OCI-LY1 (cell line): Measurements from ENCODE around the gene CFAP74.

ENCODE experiments used
- H2AFZ ChIP-seq: fragments of 200-600 bp; sonication (generic), shearing (Covaris generic); 2 replicates; pipeline ENCODE4 v1.6.0; 2014; ENCODE audit warnings: antibody characterized with exemption, mild to moderate bottlenecking, low read length
- H3F3A ChIP-seq: fragments of 200-600 bp; sonication (generic), shearing (Covaris generic); 2 replicates; pipeline ENCODE4 v1.6.0; 2014; ENCODE audit warnings: mild to moderate bottlenecking, antibody characterized with exemption, low read length, moderate library complexity; ENCODE audit not compliant: insufficient read depth
- H3K27ac ChIP-seq: fragments of 200-600 bp; sonication (generic); 2 replicates; pipeline ENCODE4 v1.5.1; 2014; ENCODE audit warnings: low read length, mixed run types, mild to moderate bottlenecking, low read depth; ENCODE audit not compliant: poor library complexity, severe bottlenecking
- H3K27me3 ChIP-seq: fragments of 200-600 bp; sonication (generic); 2 replicates; pipeline ENCODE4 v1.6.0; 2014; ENCODE audit warnings: antibody characterized with exemption, mild to moderate bottlenecking, low read length, moderate library complexity; ENCODE audit not compliant: insufficient read depth
- H3K36me3 ChIP-seq: fragments of 200-600 bp; sonication (generic); 2 replicates; pipeline ENCODE4 v1.6.1; 2014; ENCODE audit warnings: mild to moderate bottlenecking, antibody characterized with exemption, low read length, moderate library complexity, mixed read lengths; ENCODE audit not compliant: insufficient read depth
- H3K4me1 ChIP-seq: fragments of 200-600 bp; sonication (generic); 2 replicates; pipeline ENCODE4 v1.5.1; 2014; ENCODE audit warnings: mild to moderate bottlenecking, low read length, moderate library complexity; ENCODE audit not compliant: insufficient read depth, severe bottlenecking
- H3K4me2 ChIP-seq: fragments of 200-600 bp; sonication (generic), shearing (Covaris generic); 2 replicates; pipeline ENCODE4 v1.6.1; 2014; ENCODE audit warnings: low read length
- H3K4me3 ChIP-seq: fragments of 200-600 bp; sonication (generic); 2 replicates; pipeline ENCODE4 v1.5.1; 2014; ENCODE audit warnings: low read length, low read depth, mild to moderate bottlenecking, mixed read lengths; ENCODE audit not compliant: poor library complexity, severe bottlenecking
- H3K79me2 ChIP-seq: fragments of 200-600 bp; shearing (Covaris generic); 2 replicates; pipeline ENCODE4 v1.6.1; 2016; ENCODE audit warnings: mixed run types, low read length, mixed read lengths; ENCODE audit not compliant: insufficient read depth
- H3K9ac ChIP-seq: fragments of 200-600 bp; sonication (generic), shearing (Covaris generic); 2 replicates; pipeline ENCODE4 v1.6.1; 2014; ENCODE audit warnings: mild to moderate bottlenecking, low read length, mixed read lengths
- H3K9me2 ChIP-seq: fragments of 200-600 bp; sonication (generic), shearing (Covaris generic); 2 replicates; pipeline ENCODE4 v1.6.1; 2014; ENCODE audit warnings: low read depth, mild to moderate bottlenecking, low read length, mixed read lengths
- H3K9me3 ChIP-seq: fragments of 200-600 bp; shearing (Covaris generic); 2 replicates; pipeline ENCODE4 v1.6.1; 2014; ENCODE audit warnings: low read length, mixed read lengths
- H4K20me1 ChIP-seq: fragments of 200-600 bp; sonication (generic), shearing (Covaris generic); 2 replicates; pipeline ENCODE4 v1.6.0; 2016; ENCODE audit warnings: mild to moderate bottlenecking, low read length; ENCODE audit not compliant: insufficient read depth
- EZH2 ChIP-seq: fragments of 200-600 bp; sonication (generic), shearing (Covaris generic); IDR thresholded peaks from 2 replicates; pipeline ENCODE4 v1.8.0; 2017; ENCODE audit warnings: borderline replicate concordance, mixed run types, mild to moderate bottlenecking, antibody characterized with exemption, low read length, moderate library complexity, mixed read lengths
- TF ChIP-seq, protein P1 (sequence below): fragments of 200-600 bp; sonication (generic), shearing (Covaris generic); IDR thresholded peaks from 2 replicates; pipeline ENCODE4 v1.5.1; 2017; ENCODE audit warnings: mild to moderate bottlenecking, antibody characterized with exemption, low read length, moderate library complexity, mixed read lengths

Gene CFAP74

DNA sequence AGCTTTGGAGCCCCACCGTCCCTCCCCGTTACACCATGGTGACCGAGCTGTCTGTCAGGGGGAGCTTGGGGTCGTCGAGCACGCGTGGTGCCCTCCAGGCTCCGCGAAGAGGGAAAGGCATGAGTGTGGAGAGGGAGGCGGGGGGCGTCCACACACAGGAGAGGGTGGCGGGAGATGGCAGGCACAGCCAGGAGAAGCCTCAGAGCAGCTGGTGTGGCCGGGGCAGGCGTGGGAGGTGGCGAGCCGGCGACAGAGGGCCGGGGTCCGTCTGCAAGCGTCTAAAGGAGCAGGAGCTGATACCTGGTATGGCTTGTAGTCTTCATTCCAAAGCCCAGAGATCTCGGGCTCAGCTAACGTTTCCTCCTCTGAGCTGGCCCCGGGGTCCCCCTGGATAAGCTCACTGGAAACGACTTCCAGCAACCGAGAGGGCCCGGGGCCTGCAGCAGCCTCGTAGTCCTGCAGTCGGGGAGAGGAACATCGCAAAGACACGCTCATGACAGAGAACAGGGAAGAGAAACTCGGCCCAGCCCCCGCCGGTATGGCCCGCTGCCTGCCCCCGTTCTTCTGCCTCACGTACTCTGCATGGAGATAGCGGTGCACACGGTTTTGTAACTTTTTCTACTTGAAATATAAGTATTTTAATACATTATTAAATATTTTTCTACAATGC is 37.4 kb downstream of the CFAP74 start:
- Histone ChIP-seq H3K79me2 (no peaks in the 10 kb centered on the region), H2AFZ (no peak overlapping the region), H3K4me1 (no peaks in the 10 kb centered on the region), H3F3A (no peaks in the 10 kb centered on the region), H3K4me2 (no peak overlapping the region), H3K9me3 (no peaks in the 10 kb centered on the region), H3K27me3 (no peaks in the 10 kb centered on the region), H3K9ac (no peak overlapping the region), H3K27ac (no peak overlapping the region), H3K4me3 (no peak overlapping the region), H3K9me2 (no peaks in the 10 kb centered on the region), H4K20me1 (no peaks in the 10 kb centered on the region), H3K36me3 (no peaks in the 10 kb centered on the region)
- no peak for TF ChIP-seq EZH2
- TF ChIP-seq, protein P1, sequence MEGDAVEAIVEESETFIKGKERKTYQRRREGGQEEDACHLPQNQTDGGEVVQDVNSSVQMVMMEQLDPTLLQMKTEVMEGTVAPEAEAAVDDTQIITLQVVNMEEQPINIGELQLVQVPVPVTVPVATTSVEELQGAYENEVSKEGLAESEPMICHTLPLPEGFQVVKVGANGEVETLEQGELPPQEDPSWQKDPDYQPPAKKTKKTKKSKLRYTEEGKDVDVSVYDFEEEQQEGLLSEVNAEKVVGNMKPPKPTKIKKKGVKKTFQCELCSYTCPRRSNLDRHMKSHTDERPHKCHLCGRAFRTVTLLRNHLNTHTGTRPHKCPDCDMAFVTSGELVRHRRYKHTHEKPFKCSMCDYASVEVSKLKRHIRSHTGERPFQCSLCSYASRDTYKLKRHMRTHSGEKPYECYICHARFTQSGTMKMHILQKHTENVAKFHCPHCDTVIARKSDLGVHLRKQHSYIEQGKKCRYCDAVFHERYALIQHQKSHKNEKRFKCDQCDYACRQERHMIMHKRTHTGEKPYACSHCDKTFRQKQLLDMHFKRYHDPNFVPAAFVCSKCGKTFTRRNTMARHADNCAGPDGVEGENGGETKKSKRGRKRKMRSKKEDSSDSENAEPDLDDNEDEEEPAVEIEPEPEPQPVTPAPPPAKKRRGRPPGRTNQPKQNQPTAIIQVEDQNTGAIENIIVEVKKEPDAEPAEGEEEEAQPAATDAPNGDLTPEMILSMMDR, result no peak

DNA sequence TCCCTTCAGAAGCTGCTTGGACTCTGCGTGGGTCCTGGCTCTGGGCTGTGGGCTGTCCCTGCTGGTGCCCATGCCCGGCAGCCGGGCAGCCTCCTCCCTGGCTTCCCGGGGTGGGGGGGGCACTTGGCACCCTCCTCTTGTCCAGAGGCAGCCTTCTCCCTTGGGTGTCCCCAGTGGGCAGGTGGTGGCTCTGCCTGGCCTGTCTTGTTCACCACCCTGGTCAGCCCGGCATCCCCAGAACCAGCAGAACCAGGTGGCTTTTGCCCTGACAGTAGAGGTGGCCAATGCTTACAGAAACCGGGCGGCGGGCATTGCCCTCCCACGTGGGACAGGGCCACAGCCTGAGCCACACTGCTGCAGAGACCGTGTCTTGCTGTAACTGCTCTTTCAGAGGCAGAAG is 38.0 kb downstream of the CFAP74 start:
- TF ChIP-seq, protein P1, result no peak
- TF ChIP-seq EZH2, result no peak
- H3K4me1 ChIP-seq, result no peaks in the 10 kb centered on the region
- H3K27ac ChIP-seq, result no peak overlapping the region
- H3F3A ChIP-seq, result no peaks in the 10 kb centered on the region
- H3K9ac ChIP-seq, result no peak overlapping the region
- H3K79me2 ChIP-seq, result no peaks in the 10 kb centered on the region
- H3K4me3 ChIP-seq, result no peak overlapping the region
- no peaks in the 10 kb centered on the region for H3K9me2 ChIP-seq
- no peaks in the 10 kb centered on the region for H3K27me3 ChIP-seq
- H3K9me3 ChIP-seq, result no peaks in the 10 kb centered on the region
- no peaks in the 10 kb centered on the region for H3K36me3 ChIP-seq
- no peak overlapping the region for H2AFZ ChIP-seq
- H4K20me1 ChIP-seq, result no peaks in the 10 kb centered on the region
- H3K4me2 ChIP-seq, result no peak overlapping the region

DNA sequence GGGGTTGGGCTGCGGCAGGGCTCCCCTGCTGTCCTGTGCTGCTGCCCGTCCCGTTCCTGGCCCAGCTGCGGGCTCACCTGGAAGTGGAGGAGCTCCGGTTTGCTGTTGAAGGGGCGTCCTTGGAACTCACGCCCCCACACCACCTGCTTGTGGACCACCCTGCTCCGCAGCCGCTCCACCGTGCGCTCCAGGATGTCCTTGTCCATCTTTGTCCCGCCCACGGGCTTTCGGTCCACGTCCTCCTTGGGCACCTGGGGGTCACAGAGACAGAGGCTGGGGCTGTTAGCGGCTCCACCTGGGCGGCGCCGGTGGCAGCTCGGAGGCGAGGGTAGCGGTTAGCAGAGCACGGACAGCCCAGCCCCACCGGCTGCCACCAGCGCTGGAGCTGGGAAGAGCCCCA is 38.8 kb downstream of the CFAP74 start:
- Histone ChIP-seq H3K4me1 (no peaks in the 10 kb centered on the region), H4K20me1 (no peaks in the 10 kb centered on the region), H3K4me2 (no peak overlapping the region), H3K9me2 (no peaks in the 10 kb centered on the region), H3K4me3 (no peak overlapping the region), H3K27me3 (peaks cover under 1% of the 10 kb centered on the region; the same call in 1 of the 2 replicates), H3F3A (no peaks in the 10 kb centered on the region), H3K27ac (no peak overlapping the region), H3K36me3 (no peaks in the 10 kb centered on the region), H3K79me2 (no peaks in the 10 kb centered on the region), H3K9ac (no peak overlapping the region), H3K9me3 (no peaks in the 10 kb centered on the region), H2AFZ (no peak overlapping the region)
- no peak for TF ChIP-seq EZH2
- TF ChIP-seq, protein P1, result no peak
